ENCODE results near the gene EIF3D.

EIF3D gene

DNA sequence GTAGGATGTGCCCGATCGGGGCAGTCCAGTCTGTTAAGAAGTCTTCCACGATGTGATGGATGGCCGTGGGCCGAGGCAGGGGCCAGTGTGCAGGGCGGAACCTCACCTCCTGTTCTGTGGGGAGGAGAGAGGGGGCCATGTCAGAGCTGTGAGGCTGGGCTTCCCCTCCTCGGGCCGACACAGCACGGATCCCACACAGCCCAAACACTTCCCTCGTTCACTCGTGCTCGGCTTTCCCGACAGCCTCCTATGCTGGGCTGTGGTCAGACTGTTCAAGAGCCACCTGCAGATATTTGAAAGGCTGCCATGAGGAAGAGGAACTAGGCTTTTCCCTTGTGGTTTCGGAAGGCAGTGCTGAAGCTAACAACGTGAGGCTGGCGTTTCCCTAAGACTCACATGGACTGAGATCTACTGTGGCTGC, 35.3 kb downstream of the EIF3D start:
- H3K4me2 ChIP-seq (ENCODE audit: insufficient read depth, low read length) = no peak overlapping the region
- H3K27me3 ChIP-seq (ENCODE audit: insufficient read depth, low read length, poor library complexity) = no peaks in the 10 kb centered on the region
- peak; percentile 49 for ATAC-seq (ENCODE audit: insufficient read depth, low read depth)
- no peak overlapping the region for H3K27ac ChIP-seq (ENCODE audit: low read length)
- no peaks in the 10 kb centered on the region for H3K4me1 ChIP-seq (ENCODE audit: insufficient read depth, low read length)
- no peak overlapping the region for H2AFZ ChIP-seq (ENCODE audit: low read depth, low read length)
- DNase-seq = no peak
- no peak overlapping the region for H3K4me3 ChIP-seq (ENCODE audit: low read depth in 1 of 2, low read length in 2 of 2)
- peaks cover 8% of the 10 kb centered on the region; the same call in 1 of the 2 replicates for H4K20me1 ChIP-seq (ENCODE audit: insufficient read depth, low read length)
- H3K9me3 ChIP-seq (ENCODE audit: insufficient read depth, low read length, severe bottlenecking) = no peaks in the 10 kb centered on the region
- H3K9ac ChIP-seq (ENCODE audit: low read depth, low read length) = no peak overlapping the region
- TF ChIP-seq EZH2 (IDR thresholded peaks at IDR 0.05; ENCODE audit: borderline replicate concordance, low read depth, low read length, severe bottlenecking) = no peak
- TF ChIP-seq, protein P1, sequence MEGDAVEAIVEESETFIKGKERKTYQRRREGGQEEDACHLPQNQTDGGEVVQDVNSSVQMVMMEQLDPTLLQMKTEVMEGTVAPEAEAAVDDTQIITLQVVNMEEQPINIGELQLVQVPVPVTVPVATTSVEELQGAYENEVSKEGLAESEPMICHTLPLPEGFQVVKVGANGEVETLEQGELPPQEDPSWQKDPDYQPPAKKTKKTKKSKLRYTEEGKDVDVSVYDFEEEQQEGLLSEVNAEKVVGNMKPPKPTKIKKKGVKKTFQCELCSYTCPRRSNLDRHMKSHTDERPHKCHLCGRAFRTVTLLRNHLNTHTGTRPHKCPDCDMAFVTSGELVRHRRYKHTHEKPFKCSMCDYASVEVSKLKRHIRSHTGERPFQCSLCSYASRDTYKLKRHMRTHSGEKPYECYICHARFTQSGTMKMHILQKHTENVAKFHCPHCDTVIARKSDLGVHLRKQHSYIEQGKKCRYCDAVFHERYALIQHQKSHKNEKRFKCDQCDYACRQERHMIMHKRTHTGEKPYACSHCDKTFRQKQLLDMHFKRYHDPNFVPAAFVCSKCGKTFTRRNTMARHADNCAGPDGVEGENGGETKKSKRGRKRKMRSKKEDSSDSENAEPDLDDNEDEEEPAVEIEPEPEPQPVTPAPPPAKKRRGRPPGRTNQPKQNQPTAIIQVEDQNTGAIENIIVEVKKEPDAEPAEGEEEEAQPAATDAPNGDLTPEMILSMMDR (IDR thresholded peaks at IDR 0.05; ENCODE audit: borderline replicate concordance, extremely low read depth, low read length, poor library complexity, severe bottlenecking) = no peak
- no peaks in the 10 kb centered on the region for H3K79me2 ChIP-seq (ENCODE audit: insufficient read depth, low read length)
- peaks cover 94% of the 10 kb centered on the region for H3K36me3 ChIP-seq (ENCODE audit: insufficient read depth, low read length)

DNA sequence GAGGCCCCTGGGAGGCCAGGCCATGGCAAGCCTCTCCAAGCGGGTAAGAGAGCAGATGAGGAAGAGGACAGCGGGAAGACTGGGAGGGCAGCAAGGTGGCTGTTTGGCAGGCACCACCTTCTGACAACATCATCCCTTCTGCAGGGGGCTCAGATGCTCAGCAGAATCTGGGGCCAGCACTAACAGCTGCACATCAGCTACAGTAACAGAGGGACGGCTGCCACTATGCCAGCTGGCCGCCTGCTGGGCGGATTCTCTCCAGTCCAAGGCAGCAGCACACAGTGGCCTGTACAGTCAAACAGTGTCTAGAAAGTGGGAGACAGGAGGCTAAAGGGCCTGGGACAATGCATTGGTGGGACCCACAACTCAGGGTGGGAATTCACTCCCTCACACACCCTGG, 36.9 kb downstream of the EIF3D start:
- no peak for ATAC-seq (ENCODE audit: insufficient read depth, low read depth)
- peaks cover 3% of the 10 kb centered on the region; the same call in 1 of the 2 replicates for H4K20me1 ChIP-seq (ENCODE audit: insufficient read depth, low read length)
- no peak for DNase-seq
- H3K79me2 ChIP-seq (ENCODE audit: insufficient read depth, low read length) = no peaks in the 10 kb centered on the region
- TF ChIP-seq EZH2 (IDR thresholded peaks at IDR 0.05; ENCODE audit: borderline replicate concordance, low read depth, low read length, severe bottlenecking) = no peak
- TF ChIP-seq, protein P1 (IDR thresholded peaks at IDR 0.05; ENCODE audit: borderline replicate concordance, extremely low read depth, low read length, poor library complexity, severe bottlenecking) = no peak
- no peaks in the 10 kb centered on the region for H3K9me3 ChIP-seq (ENCODE audit: insufficient read depth, low read length, severe bottlenecking)
- no peaks in the 10 kb centered on the region for H3K27me3 ChIP-seq (ENCODE audit: insufficient read depth, low read length, poor library complexity)
- H3K4me3 ChIP-seq (ENCODE audit: low read depth in 1 of 2, low read length in 2 of 2) = no peak overlapping the region
- peak overlapping the region; percentile 0; the same call in 1 of the 2 replicates for H3K27ac ChIP-seq (ENCODE audit: low read length)
- H3K36me3 ChIP-seq (ENCODE audit: insufficient read depth, low read length) = peaks cover 87% of the 10 kb centered on the region
- no peak overlapping the region for H2AFZ ChIP-seq (ENCODE audit: low read depth, low read length)
- no peak overlapping the region for H3K9ac ChIP-seq (ENCODE audit: low read depth, low read length)
- H3K4me1 ChIP-seq (ENCODE audit: insufficient read depth, low read length) = no peaks in the 10 kb centered on the region
- no peak overlapping the region for H3K4me2 ChIP-seq (ENCODE audit: insufficient read depth, low read length)

DNA sequence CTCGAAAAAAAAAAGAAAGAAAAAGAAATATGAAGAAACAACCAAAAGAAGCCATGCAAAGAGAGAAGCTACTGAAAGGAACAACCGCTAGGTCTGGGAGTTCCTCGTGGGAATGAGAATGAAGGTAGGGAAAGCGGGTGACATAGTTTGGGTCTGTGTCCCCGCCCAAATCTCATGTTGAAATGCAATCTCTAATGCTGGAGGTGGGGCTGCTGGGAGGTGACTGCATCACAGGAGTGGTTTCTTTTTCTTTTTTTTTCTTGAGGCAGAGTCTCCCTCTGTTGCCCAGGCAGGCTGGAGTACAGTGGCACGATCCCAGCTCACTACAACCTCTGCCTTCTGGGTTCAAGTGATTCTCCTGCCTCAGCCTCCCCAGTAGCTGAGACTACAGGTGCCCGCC, 37.8 kb downstream of the EIF3D start:
- Histone ChIP-seq H3K4me2 (ENCODE audit: insufficient read depth, low read length) (no peak overlapping the region), H3K27ac (ENCODE audit: low read length) (no peak overlapping the region), H2AFZ (ENCODE audit: low read depth, low read length) (no peak overlapping the region), H3K9me3 (ENCODE audit: insufficient read depth, low read length, severe bottlenecking) (no peaks in the 10 kb centered on the region), H3K79me2 (ENCODE audit: insufficient read depth, low read length) (no peaks in the 10 kb centered on the region), H3K36me3 (ENCODE audit: insufficient read depth, low read length) (peaks cover 88% of the 10 kb centered on the region), H3K27me3 (ENCODE audit: insufficient read depth, low read length, poor library complexity) (no peaks in the 10 kb centered on the region), H3K4me1 (ENCODE audit: insufficient read depth, low read length) (no peaks in the 10 kb centered on the region), H3K9ac (ENCODE audit: low read depth, low read length) (no peak overlapping the region), H4K20me1 (ENCODE audit: insufficient read depth, low read length) (peaks cover 3% of the 10 kb centered on the region; the same call in 1 of the 2 replicates), H3K4me3 (ENCODE audit: low read depth in 1 of 2, low read length in 2 of 2) (no peak overlapping the region)
- DNase-seq = no peak
- ATAC-seq (ENCODE audit: insufficient read depth, low read depth) = no peak
- TF ChIP-seq, protein P1 (IDR thresholded peaks at IDR 0.05; ENCODE audit: borderline replicate concordance, extremely low read depth, low read length, poor library complexity, severe bottlenecking) = no peak
- TF ChIP-seq EZH2 (IDR thresholded peaks at IDR 0.05; ENCODE audit: borderline replicate concordance, low read depth, low read length, severe bottlenecking) = no peak
